ENCODE measurements around the gene ZNF554. TPM values are rescaled to one million over a fixed set of nuclear protein-coding genes. Genes with fewer than 3 reads are reported as not detected.

The ZNF554 gene
- total and polyA plus RNA-seq, 2 of the 8 experiments (the other 6 are each of a cell fraction or from before 2014, with no cell fraction given), result 1.8 to 5.7 TPM

- no peak for TF ChIP-seq TAF7 (optimal IDR thresholded peaks at IDR 0.05; ENCODE audit: borderline replicate concordance, low read depth, low read length)
- TF ChIP-seq RBBP5 (IDR thresholded peaks at IDR 0.05; ENCODE audit: borderline replicate concordance, low read depth, low read length), result no peak
- TF ChIP-seq BACH1 (IDR thresholded peaks at IDR 0.05; ENCODE audit: low read length), result no peak
- no peak for TF ChIP-seq RAD21 (IDR thresholded peaks at IDR 0.05 in 1 of 2, conservative IDR thresholded peaks at IDR 0.05 in 1 of 2; ENCODE audit: low read depth in 2 of 2, low read length in 2 of 2)
- TF ChIP-seq NRF1 (IDR thresholded peaks at IDR 0.05; ENCODE audit: low read depth, low read length), result no peak
- TF ChIP-seq YY1 (IDR thresholded peaks at IDR 0.05; ENCODE audit: low read depth, low read length), result no peak
- TF ChIP-seq GTF2F1 (IDR thresholded peaks at IDR 0.05; ENCODE audit: borderline replicate concordance, low read depth, low read length), result no peak
- no peak for TF ChIP-seq SP2 (IDR thresholded peaks at IDR 0.05; ENCODE audit: low read length)
Observed at GRCh38 chr19:2810141-2811091, 9.3 kb upstream of the ZNF554 start (continued).
